ENCODE measurements around the gene MEOX1.

Gene MEOX1

GRCh38 chr17:43662413-43663141 is 855 bp upstream of the MEOX1 start:
- POLR2A ChIA-PET = no interaction called here
- TF ChIP-seq, protein P1, sequence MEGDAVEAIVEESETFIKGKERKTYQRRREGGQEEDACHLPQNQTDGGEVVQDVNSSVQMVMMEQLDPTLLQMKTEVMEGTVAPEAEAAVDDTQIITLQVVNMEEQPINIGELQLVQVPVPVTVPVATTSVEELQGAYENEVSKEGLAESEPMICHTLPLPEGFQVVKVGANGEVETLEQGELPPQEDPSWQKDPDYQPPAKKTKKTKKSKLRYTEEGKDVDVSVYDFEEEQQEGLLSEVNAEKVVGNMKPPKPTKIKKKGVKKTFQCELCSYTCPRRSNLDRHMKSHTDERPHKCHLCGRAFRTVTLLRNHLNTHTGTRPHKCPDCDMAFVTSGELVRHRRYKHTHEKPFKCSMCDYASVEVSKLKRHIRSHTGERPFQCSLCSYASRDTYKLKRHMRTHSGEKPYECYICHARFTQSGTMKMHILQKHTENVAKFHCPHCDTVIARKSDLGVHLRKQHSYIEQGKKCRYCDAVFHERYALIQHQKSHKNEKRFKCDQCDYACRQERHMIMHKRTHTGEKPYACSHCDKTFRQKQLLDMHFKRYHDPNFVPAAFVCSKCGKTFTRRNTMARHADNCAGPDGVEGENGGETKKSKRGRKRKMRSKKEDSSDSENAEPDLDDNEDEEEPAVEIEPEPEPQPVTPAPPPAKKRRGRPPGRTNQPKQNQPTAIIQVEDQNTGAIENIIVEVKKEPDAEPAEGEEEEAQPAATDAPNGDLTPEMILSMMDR (IDR thresholded peaks at IDR 0.05; ENCODE audit: control extremely low read depth, extremely low read depth, low read depth, missing control alignments) = no peak
- no peak for DNase-seq (ENCODE audit: extremely low spot score)
- CTCF ChIA-PET = interaction anchor here (4.0 kb wide), 1 partner anchor 12 kb away, joined by 21 read pairs; no protein-coding TSS in a partner anchor

GRCh38 chr17:43660816-43661493 is 767 bp downstream of the MEOX1 start:
- CTCF ChIA-PET = interaction anchor here (1.0 to 1.4 kb wide), 2 partner anchors 12 to 13 kb away, joined by 3 to 4 read pairs; no protein-coding TSS in a partner anchor
- TF ChIP-seq, protein P1 (IDR thresholded peaks at IDR 0.05; ENCODE audit: control extremely low read depth, extremely low read depth, low read depth, missing control alignments) = no peak
- no peak for DNase-seq (ENCODE audit: extremely low spot score)
- POLR2A ChIA-PET = interaction anchor here (0.6 kb wide), 1 partner anchor 113 kb away, joined by 9 read pairs; no protein-coding TSS in a partner anchor

DNA sequence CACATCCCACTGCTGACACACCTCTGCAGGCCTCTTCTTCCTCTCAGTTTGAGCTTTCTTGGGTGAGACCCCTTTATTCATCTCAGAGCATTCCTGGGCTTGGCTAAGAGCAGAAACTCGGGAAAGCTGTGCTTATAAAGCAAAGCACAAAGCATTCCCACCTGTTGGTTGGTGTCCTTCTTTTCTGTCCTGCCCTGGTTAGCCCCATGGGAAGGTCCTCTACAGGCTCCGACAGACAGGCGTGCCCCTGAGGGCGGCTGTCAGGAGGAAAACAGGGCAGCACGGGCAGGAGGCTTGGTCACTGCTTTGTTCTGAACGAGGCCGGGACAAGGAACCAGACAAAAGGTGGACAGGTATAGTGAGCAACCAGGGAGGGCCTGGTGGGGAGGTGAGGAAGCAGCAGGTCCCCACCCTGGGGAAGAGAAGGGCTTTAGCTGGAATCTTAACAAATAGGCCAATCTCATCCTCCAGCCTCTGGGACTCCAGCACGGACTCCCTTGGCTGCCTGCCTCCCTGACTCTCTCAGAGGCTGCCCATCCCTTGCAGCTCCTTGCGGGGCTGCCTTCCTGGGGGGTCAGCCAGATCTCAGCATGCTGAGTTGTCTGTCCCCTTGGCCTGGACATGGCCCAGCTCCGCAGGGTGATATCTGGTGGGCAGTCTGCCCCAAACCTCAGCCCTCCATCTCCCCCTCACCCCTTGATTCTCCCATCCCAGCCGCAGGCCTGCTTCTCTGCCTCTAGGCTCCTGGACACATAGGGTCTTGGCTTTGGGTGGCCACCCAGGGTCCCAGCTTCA is 1.7 kb downstream of the MEOX1 start:
- TF ChIP-seq, protein P1 (IDR thresholded peaks at IDR 0.05; ENCODE audit: control extremely low read depth, extremely low read depth, low read depth, missing control alignments) = no peak
- ChIA-PET POLR2A (interaction anchor here (0.6 kb wide), 1 partner anchor 114 kb away, joined by 9 read pairs; no protein-coding TSS in a partner anchor), CTCF (interaction anchor here (0.8 to 2.1 kb wide), 5 partner anchors 10 to 83 kb away, joined by 3 to 7 read pairs (median 4); no protein-coding TSS in a partner anchor)
- DNase-seq (ENCODE audit: extremely low spot score) = no peak

DNA sequence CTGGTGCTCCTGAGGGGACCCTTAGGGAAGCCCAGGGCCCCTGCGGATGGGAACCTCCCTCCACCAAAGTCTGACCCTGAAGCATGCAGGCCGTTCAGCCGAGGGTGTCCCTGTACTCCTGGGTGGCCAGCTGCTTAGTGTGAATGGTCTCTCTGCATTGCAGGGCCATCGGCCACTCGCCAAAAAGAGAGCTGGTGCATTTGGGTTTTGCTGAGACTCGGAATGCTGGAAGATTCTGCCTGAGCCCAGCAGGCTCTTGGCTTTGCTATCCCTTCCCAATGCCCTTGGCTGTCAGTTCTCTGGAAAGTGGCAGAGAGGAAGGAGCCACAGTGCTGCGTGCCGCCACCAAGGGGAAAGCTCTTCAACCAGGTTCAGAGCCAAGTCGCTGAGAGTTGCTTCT is 2.8 kb downstream of the MEOX1 start:
- ChIA-PET CTCF (interaction anchor here (1.7 to 2.1 kb wide), 3 partner anchors 11 to 82 kb away, joined by 5 to 7 read pairs (median 6); no protein-coding TSS in a partner anchor), POLR2A (no interaction called here)
- no peak for DNase-seq (ENCODE audit: extremely low spot score)
- TF ChIP-seq, protein P1 (IDR thresholded peaks at IDR 0.05; ENCODE audit: control extremely low read depth, extremely low read depth, low read depth, missing control alignments) = no peak

DNA sequence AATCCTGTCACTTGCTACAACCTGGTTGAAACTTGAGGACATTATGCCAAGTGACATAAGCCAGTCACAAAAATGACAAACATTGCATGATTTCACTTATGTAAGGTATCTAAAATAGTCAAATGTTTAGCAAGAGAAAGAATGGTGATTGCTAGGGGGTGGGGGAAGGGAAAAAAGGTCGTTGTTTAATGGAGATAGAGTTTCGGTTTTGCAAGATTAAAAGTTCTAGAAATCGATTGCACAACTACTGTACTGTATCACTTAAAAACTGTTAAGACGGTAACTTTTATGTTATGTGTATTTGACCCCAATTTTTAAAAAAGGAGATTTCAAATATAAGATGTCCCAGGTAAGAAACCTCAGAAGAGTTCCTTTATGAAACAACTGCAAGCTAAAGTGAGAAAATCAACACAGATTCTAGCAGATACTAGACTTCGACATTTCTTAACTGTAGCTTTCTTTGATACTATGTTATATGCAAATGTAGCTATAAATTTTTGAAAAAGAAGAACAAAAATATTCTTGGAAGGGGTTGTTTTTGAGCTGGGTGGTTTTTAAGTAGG is 5.9 kb downstream of the MEOX1 start:
- ChIA-PET POLR2A (no interaction called here), CTCF (no interaction called here)
- no peak for DNase-seq (ENCODE audit: extremely low spot score)
- TF ChIP-seq, protein P1 (IDR thresholded peaks at IDR 0.05; ENCODE audit: control extremely low read depth, extremely low read depth, low read depth, missing control alignments) = no peak

- no peak for DNase-seq (ENCODE audit: extremely low spot score)
- TF ChIP-seq, protein P1 (IDR thresholded peaks at IDR 0.05; ENCODE audit: control extremely low read depth, extremely low read depth, low read depth, missing control alignments) = no peak
- ChIA-PET POLR2A (no interaction called here), CTCF (interaction anchor here (1.0 to 1.4 kb wide), 3 partner anchors 12 to 75 kb away, joined by 3 to 6 read pairs (median 3); no protein-coding TSS in a partner anchor)
Measured at GRCh38 chr17:43652124-43652480, 9.6 kb downstream of the MEOX1 start.

All from GM10248 (cell line).